ENCODE results near the gene UVRAG. TPM values are rescaled to one million over a fixed set of nuclear protein-coding genes. Genes with fewer than 3 reads are reported as not detected.

The UVRAG gene
- total and polyA plus RNA-seq, 4 donors = 4.4 to 15.1 (median 10.0) TPM

DNA sequence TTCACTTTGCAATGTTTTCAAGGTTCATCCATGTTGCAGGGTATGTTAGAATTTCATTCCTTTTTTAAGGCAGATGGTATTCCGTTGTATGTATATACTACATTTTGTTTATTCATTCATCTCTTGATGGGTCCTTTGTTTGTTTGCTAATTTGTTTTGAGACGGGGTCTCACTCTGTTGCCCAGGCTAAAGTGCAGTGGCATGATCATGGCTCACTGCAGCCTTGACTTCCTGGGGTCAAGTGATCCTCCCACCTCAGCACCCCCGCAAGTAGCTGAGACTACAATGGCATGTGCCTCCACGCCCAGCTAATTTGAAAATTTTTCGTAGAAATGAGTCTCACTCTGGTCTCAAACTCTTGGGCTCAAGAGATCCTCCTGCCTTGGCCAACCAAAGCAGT lies 6.2 kb downstream of the UVRAG start:
- Histone ChIP-seq H3K27ac (ENCODE audit: low read depth in 1 of 2, low read length in 2 of 2) (no peak overlapping the region), H3K4me3 (ENCODE audit: low read depth in 1 of 3, low read length in 3 of 3) (no peak overlapping the region), H3K9ac (ENCODE audit: low read depth in 1 of 2, low read length in 2 of 2) (no peak overlapping the region), H3K4me1 (ENCODE audit: control insufficient read depth in 4 of 4, insufficient read depth in 4 of 4, low read length in 3 of 4) (peaks cover 5 to 19% (median 15%) of the 10 kb centered on the region in 4 donors), H3K9me3 (ENCODE audit: control insufficient read depth in 4 of 4, low read length in 3 of 4) (no peaks in the 10 kb centered on the region), H3K27me3 (ENCODE audit: control insufficient read depth in 4 of 4, insufficient read depth in 4 of 4, low read length in 3 of 4) (no peaks in the 10 kb centered on the region), H3K36me3 (ENCODE audit: control insufficient read depth in 4 of 4, insufficient read depth in 3 of 4, low read depth in 1 of 4, low read length in 3 of 4) (peaks cover 0 to 2% (median 0%) of the 10 kb centered on the region in 4 donors)
- TF ChIP-seq HNF4G (IDR thresholded peaks at IDR 0.05) (no peak), GABPA (IDR thresholded peaks at IDR 0.05 in 1 of 2, conservative IDR thresholded peaks at IDR 0.05 in 1 of 2) (no peak), TAF1 (conservative IDR thresholded peaks at IDR 0.05) (no peak), NR2F2 (IDR thresholded peaks at IDR 0.05) (no peak), JUND (IDR thresholded peaks at IDR 0.05) (no peak), RXRA (IDR thresholded peaks at IDR 0.05) (no peak), HNF4A (conservative IDR thresholded peaks at IDR 0.05) (no peak)
- TF ChIP-seq, protein P1, sequence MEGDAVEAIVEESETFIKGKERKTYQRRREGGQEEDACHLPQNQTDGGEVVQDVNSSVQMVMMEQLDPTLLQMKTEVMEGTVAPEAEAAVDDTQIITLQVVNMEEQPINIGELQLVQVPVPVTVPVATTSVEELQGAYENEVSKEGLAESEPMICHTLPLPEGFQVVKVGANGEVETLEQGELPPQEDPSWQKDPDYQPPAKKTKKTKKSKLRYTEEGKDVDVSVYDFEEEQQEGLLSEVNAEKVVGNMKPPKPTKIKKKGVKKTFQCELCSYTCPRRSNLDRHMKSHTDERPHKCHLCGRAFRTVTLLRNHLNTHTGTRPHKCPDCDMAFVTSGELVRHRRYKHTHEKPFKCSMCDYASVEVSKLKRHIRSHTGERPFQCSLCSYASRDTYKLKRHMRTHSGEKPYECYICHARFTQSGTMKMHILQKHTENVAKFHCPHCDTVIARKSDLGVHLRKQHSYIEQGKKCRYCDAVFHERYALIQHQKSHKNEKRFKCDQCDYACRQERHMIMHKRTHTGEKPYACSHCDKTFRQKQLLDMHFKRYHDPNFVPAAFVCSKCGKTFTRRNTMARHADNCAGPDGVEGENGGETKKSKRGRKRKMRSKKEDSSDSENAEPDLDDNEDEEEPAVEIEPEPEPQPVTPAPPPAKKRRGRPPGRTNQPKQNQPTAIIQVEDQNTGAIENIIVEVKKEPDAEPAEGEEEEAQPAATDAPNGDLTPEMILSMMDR (IDR thresholded peaks at IDR 0.05; ENCODE audit: low read depth, low read length, missing input control) = no peak
- TF ChIP-seq, protein P2, sequence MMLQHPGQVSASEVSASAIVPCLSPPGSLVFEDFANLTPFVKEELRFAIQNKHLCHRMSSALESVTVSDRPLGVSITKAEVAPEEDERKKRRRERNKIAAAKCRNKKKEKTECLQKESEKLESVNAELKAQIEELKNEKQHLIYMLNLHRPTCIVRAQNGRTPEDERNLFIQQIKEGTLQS (IDR thresholded peaks at IDR 0.05) = no peak
- TF ChIP-seq, protein P3, sequence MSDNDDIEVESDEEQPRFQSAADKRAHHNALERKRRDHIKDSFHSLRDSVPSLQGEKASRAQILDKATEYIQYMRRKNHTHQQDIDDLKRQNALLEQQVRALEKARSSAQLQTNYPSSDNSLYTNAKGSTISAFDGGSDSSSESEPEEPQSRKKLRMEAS (IDR thresholded peaks at IDR 0.05) = no peak
- 96% methylated on average over 5 of the region's 5 CpGs for WGBS
- no peak for DNase-seq (ENCODE audit: low spot score)

DNA sequence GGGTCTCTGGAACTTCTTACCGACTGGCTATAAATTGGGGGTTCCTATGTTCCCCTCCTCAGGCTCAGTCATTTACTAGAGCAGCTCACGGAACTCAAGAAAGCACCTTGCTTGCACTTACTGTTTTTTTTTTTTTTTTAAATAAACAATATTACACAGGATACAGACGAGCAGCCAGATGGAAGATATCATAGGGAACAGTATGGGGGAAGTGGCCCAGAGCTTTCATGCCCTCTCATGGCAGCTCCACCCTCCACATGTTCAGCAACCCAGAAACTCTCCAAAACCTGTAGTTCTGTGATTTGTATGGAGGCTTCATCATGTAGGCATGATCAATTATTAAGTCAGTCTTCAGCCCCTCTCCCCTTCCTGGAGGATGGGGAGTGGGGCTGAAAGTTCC lies 7.5 kb downstream of the UVRAG start:
- Histone ChIP-seq H3K36me3 (ENCODE audit: control insufficient read depth in 4 of 4, insufficient read depth in 3 of 4, low read depth in 1 of 4, low read length in 3 of 4) (peaks cover 0 to 2% (median 0%) of the 10 kb centered on the region in 4 donors), H3K4me3 (ENCODE audit: low read depth in 1 of 3, low read length in 3 of 3) (no peak overlapping the region), H3K27ac (ENCODE audit: low read depth in 1 of 2, low read length in 2 of 2) (no peak overlapping the region), H3K4me1 (ENCODE audit: control insufficient read depth in 4 of 4, insufficient read depth in 4 of 4, low read length in 3 of 4) (peaks cover 0 to 9% (median 7%) of the 10 kb centered on the region in 4 donors), H3K9ac (ENCODE audit: low read depth in 1 of 2, low read length in 2 of 2) (no peak overlapping the region), H3K9me3 (ENCODE audit: control insufficient read depth in 4 of 4, low read length in 3 of 4) (no peaks in the 10 kb centered on the region), H3K27me3 (ENCODE audit: control insufficient read depth in 4 of 4, insufficient read depth in 4 of 4, low read length in 3 of 4) (no peaks in the 10 kb centered on the region)
- 80% methylated on average over 3 of the region's 3 CpGs for WGBS
- no peak for DNase-seq (ENCODE audit: low spot score)
- TF ChIP-seq GABPA (IDR thresholded peaks at IDR 0.05 in 1 of 2, conservative IDR thresholded peaks at IDR 0.05 in 1 of 2) (no peak), RXRA (IDR thresholded peaks at IDR 0.05) (no peak), RAD21 (IDR thresholded peaks at IDR 0.05) (no peak), EGR1 (IDR thresholded peaks at IDR 0.05; ENCODE audit: low read depth in 2 of 2) (no peak), SP1 (IDR thresholded peaks at IDR 0.05) (no peak), HNF4G (IDR thresholded peaks at IDR 0.05) (no peak), FOXA1 (IDR thresholded peaks at IDR 0.05) (no peak), HNF4A (conservative IDR thresholded peaks at IDR 0.05) (no peak), NR2F2 (IDR thresholded peaks at IDR 0.05) (no peak), YY1 (IDR thresholded peaks at IDR 0.05) (no peak), FOXA2 (IDR thresholded peaks at IDR 0.05) (no peak), TAF1 (conservative IDR thresholded peaks at IDR 0.05) (no peak)
- TF ChIP-seq, protein P2 (IDR thresholded peaks at IDR 0.05) = no peak
- TF ChIP-seq, protein P3 (IDR thresholded peaks at IDR 0.05) = no peak

DNA sequence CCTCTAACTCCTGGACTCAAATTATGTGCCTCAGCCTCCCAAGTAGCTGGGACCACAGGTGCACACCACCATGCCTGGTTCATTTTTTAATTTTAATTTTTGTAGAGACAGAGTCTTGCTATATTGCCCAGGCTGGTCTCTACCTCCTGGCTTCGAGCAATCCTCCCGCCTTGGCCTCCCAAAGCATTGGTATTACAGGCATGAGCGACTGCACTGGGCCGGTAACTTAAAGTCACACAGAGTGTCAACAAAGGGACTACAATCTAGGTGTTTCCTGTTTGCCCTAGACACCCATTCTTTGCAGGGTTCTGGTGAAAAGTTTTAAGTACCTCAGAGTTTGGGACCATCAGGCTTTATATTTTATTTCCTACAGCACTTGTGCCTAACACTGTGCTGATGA lies 8.4 kb downstream of the UVRAG start:
- H3K36me3 ChIP-seq (ENCODE audit: control insufficient read depth in 4 of 4, insufficient read depth in 3 of 4, low read depth in 1 of 4, low read length in 3 of 4) = peaks cover 0 to 2% (median 0%) of the 10 kb centered on the region in 4 donors
- no peaks in the 10 kb centered on the region for H3K27me3 ChIP-seq (ENCODE audit: control insufficient read depth in 4 of 4, insufficient read depth in 4 of 4, low read length in 3 of 4)
- H3K4me1 ChIP-seq (ENCODE audit: control insufficient read depth in 4 of 4, insufficient read depth in 4 of 4, low read length in 3 of 4) = peaks cover 0 to 9% (median 7%) of the 10 kb centered on the region in 4 donors
- no peaks in the 10 kb centered on the region for H3K9me3 ChIP-seq (ENCODE audit: control insufficient read depth in 4 of 4, low read length in 3 of 4)
- no peak overlapping the region for H3K4me3 ChIP-seq (ENCODE audit: low read depth in 1 of 3, low read length in 3 of 3)
- DNase-seq (ENCODE audit: low spot score) = no peak
- WGBS = 81% methylated on average over 4 of the region's 4 CpGs
- H3K27ac ChIP-seq (ENCODE audit: low read depth in 1 of 2, low read length in 2 of 2) = no peak overlapping the region
- H3K9ac ChIP-seq (ENCODE audit: low read depth in 1 of 2, low read length in 2 of 2) = no peak overlapping the region
- TF ChIP-seq TAF1 (conservative IDR thresholded peaks at IDR 0.05) (no peak), FOXA2 (IDR thresholded peaks at IDR 0.05) (no peak), GABPA (IDR thresholded peaks at IDR 0.05 in 1 of 2, conservative IDR thresholded peaks at IDR 0.05 in 1 of 2) (no peak), EGR1 (IDR thresholded peaks at IDR 0.05; ENCODE audit: low read depth in 2 of 2) (no peak), HNF4A (conservative IDR thresholded peaks at IDR 0.05) (no peak), JUND (IDR thresholded peaks at IDR 0.05) (no peak), RAD21 (IDR thresholded peaks at IDR 0.05) (no peak), HNF4G (IDR thresholded peaks at IDR 0.05) (no peak), YY1 (IDR thresholded peaks at IDR 0.05) (no peak), SP1 (IDR thresholded peaks at IDR 0.05) (no peak), RXRA (IDR thresholded peaks at IDR 0.05) (no peak)
- TF ChIP-seq, protein P4, sequence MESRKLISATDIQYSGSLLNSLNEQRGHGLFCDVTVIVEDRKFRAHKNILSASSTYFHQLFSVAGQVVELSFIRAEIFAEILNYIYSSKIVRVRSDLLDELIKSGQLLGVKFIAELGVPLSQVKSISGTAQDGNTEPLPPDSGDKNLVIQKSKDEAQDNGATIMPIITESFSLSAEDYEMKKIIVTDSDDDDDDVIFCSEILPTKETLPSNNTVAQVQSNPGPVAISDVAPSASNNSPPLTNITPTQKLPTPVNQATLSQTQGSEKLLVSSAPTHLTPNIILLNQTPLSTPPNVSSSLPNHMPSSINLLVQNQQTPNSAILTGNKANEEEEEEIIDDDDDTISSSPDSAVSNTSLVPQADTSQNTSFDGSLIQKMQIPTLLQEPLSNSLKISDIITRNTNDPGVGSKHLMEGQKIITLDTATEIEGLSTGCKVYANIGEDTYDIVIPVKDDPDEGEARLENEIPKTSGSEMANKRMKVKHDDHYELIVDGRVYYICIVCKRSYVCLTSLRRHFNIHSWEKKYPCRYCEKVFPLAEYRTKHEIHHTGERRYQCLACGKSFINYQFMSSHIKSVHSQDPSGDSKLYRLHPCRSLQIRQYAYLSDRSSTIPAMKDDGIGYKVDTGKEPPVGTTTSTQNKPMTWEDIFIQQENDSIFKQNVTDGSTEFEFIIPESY (IDR thresholded peaks at IDR 0.05) = no peak
- TF ChIP-seq, protein P5, sequence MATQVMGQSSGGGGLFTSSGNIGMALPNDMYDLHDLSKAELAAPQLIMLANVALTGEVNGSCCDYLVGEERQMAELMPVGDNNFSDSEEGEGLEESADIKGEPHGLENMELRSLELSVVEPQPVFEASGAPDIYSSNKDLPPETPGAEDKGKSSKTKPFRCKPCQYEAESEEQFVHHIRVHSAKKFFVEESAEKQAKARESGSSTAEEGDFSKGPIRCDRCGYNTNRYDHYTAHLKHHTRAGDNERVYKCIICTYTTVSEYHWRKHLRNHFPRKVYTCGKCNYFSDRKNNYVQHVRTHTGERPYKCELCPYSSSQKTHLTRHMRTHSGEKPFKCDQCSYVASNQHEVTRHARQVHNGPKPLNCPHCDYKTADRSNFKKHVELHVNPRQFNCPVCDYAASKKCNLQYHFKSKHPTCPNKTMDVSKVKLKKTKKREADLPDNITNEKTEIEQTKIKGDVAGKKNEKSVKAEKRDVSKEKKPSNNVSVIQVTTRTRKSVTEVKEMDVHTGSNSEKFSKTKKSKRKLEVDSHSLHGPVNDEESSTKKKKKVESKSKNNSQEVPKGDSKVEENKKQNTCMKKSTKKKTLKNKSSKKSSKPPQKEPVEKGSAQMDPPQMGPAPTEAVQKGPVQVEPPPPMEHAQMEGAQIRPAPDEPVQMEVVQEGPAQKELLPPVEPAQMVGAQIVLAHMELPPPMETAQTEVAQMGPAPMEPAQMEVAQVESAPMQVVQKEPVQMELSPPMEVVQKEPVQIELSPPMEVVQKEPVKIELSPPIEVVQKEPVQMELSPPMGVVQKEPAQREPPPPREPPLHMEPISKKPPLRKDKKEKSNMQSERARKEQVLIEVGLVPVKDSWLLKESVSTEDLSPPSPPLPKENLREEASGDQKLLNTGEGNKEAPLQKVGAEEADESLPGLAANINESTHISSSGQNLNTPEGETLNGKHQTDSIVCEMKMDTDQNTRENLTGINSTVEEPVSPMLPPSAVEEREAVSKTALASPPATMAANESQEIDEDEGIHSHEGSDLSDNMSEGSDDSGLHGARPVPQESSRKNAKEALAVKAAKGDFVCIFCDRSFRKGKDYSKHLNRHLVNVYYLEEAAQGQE (IDR thresholded peaks at IDR 0.05) = no peak
